Midbrain (tissue), 1 donor: ENCODE results near the gene ALX4.

ENCODE experiments used
- DNase-seq: peaks from one replicate; lab custom pipeline; 2025; lab: John Stamatoyannopoulos, UW

Gene ALX4

DNA sequence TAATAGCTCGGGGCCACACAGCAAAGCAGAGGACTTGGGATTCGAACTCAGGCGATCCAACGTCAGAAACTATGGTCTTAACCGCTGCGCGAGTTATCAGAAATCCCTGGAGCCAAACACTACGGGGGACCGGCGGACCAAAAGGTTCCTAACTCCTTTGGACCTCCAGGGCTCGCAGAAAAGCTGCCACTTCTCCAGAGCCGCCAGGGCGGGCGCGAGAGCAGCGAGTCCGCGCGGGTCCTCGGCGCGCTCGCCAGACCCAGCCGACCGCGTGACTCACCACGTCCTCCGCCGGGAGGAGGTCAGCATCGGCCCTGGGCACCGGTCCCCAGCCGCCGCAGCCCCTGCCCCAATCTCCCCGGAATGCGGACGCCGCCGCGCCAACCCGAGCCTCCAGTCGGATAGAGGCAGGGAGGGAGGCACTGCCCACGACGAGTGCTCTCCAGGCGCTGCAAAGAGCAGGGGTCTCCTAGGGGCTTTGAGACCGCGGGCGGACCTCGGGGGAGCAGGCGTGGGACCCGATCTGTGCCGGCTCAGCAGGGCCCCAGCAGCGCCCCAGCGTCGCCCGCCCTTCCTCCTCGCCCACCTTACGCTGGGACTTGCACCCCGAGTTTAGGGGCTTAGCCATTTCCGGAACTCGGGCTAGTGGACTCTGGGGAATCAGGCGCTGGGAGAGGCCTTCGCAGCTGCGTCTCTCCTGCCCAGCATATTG is 6.2 kb upstream of the ALX4 start:
- no peak for DNase-seq

DNA sequence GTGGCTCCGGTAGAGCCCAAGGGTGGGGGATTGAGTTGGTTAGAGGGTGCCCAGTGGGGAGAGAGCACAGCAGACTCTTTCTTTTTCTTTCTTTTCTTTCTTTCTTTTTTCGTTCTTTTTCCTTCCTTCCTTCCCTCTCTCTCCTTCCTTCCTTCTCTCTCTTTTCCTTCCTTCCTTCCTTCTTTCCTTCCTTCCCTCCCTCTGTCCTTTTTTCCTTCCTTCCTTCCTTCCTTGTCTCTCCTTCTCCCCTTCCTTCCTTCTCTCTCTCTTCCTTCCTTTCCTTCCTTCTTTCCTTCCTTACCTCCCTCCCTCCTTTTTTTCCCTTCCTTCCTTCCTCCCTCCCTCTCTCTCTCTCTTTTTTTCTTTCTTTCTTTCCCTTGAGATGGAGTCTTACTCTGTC is 4.8 kb upstream of the ALX4 start:
- DNase-seq: no peak

DNA sequence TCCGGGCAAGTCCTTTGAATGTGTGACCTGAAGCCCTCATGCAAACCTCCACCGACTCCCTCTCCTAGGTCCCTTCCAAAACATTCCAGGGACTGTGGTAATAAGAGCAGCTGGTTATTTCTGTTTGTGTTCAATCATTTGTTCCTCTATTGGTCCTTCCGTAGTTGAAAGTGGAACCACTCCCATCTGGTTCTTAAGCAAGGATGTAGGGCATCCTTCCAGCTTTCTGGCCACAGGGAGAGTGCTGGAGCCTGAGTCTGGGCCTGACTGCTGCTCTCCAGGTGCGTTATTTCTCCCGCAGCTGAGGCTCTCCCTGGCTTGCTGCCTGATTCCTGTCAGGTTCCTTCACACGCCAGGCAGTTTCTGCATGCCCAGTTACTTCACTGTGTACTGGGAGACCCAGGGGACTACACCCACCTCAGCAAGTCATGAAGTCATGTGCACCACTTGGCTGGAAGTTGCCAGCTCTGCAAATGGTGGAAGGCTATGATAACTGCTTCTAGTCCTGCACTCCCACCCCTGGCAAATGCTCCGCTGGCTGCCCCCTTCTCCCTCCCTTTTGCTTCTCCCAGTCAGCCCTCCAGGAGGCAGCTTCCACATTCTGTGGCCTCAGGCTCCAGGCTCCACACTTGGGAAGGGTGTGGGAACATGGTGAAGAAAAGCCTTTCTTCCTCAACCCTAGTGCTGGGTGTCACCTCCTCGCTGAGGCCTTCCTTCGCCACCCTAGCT is 4.0 kb upstream of the ALX4 start:
- no peak for DNase-seq

DNA sequence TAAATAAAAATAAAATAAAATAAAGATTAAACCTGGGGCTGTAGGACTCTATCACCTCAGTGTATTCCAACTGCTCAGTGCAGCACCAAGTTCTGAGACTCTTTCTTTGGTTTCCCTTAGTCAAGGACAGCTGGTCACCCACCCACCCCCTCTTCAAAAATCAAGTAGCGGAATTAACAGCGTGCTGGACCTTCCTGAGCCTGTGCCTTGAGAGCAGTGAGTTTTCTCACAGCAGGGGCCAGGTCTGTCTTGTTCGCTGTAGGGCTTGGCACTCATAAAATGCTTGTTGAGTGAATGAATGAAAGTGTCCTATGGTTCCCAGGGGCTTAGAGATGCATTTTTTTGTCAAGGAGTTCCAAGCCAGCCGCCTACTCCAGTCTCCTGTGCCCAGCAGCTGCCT is 2.9 kb upstream of the ALX4 start:
- no peak for DNase-seq

DNA sequence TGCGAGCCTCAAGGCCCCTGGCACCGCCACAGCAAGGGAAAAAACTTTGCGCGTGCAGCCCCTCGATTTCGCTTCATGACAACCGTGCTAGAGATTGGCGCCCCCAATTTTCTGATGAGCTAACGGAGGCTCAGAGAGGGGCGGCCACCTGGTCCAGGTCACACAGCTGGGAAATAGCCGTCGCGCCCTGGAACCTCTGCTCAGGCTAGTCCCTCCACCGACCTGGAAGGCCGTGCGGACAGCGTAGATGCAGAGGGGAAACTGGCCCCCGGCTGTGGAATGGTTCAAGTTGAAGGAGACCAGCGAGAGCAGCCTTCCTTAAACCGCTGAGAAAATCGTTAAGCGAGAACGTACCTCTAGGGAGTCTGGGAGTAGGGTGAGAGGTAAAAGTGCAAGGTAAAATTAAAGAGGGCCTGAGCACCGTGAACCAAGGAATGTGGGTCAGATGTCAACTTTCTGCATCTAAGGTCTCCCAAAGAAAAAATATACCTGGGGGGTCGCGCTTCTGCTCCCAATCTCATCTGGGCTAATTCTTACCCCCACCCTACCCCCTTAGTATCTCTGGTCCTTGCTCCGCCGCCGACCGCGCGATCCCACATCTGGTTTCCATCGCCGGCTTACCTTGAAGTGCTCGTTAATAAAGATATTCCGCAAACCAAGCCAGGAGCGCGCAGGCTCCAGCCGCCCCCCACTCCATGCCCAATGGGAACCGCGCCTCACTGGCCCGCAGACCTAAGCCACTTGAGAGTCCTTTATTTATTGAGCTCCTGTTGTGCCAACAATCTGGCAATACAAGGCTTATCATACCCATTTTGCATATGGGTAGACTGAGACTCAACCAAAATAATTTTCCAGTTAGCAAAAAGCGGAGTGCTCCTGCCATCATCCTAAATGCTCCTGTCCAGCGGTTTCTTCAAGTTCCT is 1.7 kb upstream of the ALX4 start:
- DNase-seq: no peak

DNA sequence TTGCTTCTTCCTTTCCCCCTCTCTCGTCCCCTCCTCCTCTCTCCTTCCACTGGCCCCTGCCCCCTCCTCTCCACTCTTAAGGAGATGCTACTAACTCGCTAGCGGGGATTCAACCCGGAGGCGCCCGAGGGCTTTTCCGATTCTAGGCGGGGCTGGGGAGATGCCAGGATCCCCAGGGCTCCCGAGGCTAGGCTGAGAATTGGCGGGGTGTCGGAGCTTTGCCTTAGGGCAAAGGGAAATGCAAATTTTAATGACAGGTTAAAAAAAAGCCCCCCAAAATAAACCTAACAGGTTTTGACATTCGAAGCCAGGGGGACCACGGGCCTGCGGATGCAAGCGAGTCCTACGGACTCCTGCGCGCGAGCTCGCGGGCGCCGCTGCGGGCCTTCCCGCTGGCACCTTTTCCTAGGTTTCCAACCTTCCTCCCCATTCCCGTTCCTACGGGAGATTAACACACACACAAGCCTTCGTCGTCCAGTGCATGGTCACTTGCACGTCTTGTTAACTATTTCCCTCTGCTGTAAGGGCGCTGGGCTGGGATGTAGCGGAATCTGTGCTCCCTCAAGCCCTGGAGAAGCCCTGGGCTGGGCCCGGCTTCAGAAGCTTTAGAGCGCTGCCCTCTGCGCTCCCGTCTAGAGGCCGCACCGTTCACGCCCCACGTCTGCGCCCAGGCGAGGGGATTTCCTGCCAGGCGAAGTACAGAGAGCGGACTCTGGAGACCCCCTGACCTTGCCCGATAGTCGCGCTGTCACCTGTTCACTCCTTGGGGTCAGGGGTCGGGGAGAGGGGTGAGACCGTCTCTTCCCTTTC is 729 bp upstream of the ALX4 start:
- no peak for DNase-seq

DNA sequence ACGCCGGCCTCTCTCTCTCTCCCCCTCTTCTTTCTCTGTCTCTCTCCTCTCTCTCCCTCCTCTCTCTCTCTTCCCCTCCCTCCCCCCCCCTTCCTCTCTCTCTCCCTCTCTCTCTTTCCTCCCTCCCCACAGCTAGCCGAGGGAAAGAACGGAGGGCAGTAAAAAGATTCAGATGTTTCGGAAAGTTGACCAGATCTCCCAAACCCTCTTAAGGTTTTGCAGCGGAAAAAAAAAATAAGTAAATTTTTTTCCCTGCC is 195 bp upstream of the ALX4 start:
- DNase-seq: no peak

DNA sequence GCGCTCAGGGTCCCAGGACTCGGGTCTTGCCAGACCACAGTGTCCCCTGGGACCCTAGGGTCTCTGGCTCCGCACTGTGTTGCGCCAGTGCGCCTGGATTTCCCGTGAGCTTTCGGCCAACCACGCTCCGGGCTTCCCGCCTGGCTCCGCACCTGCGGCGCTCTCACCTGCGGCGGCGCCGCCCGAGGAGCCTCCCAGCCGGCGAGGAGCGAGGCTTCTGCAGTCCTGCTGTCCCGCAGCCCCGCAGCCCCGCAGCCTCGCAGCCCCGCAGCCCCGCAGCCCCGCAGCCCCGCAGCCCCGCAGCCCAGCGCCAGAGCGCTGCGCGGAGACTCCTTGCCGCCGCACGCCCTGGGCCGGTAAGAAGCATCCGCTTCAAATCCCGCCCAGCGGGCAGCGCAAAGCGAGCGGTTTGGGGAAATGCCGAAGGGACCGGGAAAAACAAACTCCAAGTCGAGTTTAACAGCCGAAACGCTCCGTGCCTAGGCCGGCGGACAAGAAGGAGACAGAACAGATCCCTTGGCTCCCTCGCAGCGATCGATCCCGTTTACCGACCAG is 939 bp downstream of the ALX4 start:
- no peak for DNase-seq

DNA sequence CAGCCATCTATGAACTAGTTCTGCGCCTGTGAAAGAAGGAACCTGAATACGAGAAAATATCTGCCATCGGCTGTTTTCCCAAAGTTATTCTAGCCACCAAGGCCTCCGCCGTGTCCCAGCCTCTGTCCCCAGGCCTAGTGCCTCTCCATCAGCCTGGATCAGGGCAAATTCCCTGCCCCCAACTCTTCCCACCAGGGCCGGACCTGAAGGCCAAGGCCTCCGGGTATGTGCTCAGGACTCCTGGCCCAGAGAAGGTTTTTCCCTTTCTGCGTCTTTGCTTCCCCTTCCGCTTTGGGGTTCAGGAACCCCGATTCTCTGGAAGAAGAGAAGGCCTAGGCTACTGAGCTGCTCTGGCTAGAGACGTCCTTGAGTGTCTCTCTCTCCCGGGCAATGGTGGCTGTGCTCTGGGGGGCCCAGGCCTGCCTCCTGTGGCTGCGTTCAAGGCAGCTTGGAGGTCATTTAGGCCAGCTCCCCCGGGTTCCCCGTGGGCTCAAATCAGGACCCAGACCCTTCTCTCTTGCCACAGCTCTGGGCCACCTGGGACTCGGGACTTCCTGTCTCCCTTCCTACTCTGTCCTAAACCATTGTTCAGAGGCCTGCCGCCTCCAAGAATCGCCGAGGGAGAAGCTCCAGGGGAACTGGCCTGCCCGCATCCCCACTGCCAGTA is 1.6 kb downstream of the ALX4 start:
- no peak for DNase-seq

DNA sequence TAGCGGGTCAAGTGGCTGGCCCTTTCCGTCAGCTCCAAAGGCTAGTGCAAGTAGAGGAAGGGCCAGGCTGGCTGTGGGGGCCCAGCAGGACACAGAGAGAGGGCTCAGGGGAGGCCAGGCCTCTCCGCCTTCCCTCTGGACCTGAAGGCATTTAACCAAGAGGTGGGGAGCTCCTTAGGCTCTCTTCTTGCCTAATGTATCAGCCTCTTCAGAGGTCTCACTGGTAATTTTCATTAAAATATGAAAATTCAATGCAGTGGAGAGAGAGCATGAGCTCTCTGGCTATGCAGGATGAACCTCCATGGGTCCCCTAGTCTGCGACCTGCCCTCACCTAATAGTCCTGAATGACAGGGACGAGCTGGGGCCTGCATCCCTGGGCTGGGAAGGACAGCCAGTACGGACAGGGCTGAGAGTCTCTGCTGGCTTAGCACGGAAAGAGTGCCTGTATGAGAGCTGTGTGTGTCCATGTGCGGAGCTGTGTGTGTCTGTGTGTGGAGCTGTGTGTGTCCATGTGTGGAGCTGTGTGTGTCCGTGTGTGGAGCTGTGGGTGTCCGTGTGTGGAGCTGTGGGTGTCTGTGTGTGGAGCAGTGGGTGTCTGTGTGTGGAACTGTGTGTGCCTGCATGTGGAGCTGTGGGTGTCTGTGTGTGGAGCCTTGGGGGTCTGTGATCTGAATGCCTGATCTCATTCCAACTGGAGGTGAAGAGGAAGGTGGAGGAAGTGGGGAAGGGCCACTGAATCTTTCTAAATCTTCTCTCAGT is 2.4 kb downstream of the ALX4 start:
- DNase-seq: no peak

DNA sequence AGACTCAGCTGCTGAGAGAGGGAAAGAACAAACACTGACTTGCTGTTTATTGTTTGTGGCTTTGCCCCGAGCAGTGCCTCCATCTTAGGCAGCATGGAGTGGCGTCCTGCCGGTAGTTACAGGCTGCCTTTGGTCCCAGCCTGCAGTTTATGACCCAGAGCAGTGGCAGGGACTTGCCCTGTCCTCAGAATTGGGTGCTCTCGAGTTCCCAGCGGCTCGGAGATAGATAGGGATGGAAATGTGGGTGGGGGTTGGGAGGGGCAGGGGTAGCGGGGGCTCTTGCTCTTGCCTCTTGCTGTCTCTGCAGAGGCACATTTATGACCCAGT is 3.1 kb downstream of the ALX4 start:
- no peak for DNase-seq

DNA sequence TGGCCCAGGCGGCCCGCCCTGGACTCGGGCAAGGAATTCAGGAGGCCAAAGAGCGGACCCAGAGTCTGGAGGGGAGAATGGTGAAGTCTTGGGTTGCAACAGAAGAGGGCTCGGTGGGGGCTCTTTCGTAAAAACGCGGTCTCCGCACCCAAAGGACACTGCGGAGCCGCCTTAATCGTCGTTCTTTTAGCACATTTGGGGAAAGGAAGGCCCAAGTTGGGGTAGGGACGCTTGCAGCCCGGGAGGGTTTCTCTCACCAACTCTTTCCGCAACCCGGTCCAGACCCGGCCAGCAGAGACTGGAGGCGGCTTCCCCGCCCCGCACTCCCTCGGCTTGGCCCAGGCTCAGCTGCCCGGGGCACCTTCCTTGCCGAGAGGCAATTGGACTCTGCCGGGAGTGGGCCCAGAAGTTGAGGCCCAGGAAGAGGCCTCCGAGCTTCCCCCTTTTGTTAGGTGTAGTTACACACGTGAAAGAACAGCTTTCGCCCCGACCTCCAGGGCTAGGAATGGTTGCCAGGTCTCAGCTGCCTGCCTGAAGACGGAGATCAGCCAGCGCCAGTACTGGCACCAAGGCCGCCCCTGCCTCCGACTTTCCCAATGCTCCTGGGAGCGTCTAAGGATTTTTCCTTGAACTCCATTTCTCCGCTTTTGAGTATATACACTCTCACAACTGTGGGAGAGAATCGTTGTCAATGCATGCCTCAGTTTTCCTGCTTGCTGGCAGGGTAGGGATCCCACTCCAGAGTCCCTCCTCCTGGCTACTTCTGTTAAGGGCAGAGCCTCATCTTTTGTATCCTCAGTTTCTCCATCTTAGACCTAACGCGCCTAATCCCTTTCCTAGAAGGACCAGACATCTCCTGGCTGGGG is 3.7 kb downstream of the ALX4 start:
- no peak for DNase-seq

DNA sequence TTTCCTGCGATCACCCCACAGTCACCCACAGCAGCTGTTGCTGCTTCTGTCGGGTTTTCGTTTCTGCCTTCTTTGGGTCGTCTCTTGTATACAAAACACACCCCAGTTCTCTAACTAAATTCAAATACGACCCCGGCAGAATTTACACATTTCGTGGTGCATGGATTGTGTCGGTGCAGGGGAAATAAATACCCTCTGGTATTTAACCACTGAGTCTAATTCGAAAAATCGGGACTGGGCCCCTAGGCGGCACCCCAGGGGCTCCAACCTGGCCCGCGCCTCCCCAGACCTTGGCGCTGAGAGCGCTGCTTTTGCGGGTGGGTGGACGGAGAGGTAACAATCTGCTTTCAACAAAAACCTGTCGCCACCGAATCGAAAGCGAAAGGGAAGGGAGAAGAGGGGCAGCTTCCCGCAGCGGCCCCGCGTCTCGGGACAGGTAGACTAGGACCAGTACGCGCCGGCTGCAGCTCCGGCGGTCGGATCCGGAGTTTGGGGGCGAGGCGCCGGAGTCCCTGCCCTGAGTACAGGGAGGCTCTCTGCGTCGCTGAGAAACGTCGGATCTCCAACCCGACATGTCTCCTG is 4.4 kb downstream of the ALX4 start:
- no peak for DNase-seq

DNA sequence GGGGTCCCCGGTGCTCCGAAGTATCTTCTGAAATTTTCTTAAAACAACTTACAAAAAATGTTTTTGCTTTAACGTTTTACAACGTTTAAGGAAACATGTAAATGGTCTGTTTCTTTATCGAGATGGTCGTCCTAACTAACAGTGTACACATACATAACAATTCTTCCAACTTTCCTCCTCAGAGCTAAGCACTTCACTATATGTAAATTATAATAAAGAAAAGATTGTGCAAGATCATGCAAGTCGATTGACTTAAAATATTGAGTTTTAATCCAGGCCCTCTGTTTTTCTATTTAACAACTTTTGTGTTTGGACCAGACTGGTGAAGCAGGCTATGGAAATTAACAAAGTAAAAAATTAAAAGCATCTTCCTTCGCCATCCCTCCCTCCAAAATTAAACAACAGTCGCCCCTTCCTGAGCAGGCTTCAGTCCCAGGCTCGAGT is 4.9 kb downstream of the ALX4 start:
- no peak for DNase-seq

DNA sequence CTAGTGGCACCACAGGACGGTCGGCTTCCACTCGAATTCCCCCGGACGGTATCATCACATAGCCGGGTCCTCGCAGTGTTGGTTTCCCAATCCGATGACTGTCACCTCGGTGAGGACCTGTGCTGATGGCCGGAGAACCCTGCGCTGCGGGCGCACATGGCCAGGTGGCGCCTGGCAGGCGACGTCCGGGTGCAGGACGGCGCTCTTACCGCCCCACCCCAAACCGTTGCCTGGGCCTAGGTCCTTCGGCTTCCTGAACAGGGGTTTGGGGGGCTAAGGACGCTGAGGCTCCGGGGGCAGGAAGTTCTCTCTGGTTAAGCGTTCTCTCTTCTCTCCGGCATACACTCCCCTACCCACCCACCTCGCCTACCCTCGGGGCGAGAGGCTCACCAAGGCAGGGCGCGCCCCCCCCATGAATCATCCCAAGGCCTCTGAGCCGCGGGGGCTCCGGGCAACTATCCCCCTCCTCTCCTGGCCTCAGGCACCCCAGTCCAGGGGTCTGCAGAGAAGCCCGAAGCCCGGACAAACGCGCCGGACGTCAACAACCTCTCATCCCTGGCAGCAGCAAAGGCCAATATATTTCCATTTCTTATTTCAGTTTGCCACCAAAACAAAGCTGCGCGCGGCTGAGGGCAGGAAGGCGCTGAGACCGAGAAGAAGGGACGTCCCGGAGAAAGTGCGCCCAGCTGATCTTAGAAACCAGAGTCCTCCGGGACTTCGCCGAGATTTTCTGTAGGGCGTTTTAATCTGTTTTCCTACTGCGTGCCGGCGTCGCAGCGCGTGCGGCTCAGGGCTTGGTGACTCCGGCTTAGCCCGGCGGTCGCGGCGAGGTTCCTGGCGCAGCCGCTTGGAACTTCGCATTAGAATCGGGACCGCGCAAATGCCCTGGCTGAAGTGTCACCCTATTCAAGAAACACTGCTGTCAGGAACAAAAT is 5.6 kb downstream of the ALX4 start:
- DNase-seq: no peak

DNA sequence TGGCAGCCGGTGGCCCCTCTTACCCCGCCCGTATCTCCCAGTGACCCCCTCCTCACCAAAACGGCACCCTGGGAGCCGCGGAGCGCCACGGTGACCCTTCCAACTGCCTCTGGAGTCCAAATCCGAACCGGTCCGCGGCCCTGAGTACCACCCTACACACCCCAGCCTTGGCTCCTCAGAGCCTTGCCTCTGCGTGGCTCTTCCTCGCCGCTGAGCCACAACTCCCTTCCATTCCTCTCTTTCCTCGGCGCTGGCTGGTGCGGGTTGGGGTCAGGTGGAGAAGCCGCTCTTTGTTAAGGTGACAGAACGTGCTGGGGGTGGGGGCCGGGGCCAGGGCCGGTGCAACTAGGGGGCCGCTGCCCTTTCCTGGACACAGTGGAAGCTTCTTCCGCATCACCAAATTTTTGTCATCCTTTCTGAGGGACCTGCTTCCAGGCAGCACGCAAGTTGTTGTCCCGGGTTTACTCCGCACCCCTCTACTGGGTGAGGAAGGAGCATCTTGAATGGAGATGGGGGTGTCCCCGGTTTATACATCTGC is 6.5 kb downstream of the ALX4 start:
- DNase-seq: no peak

DNA sequence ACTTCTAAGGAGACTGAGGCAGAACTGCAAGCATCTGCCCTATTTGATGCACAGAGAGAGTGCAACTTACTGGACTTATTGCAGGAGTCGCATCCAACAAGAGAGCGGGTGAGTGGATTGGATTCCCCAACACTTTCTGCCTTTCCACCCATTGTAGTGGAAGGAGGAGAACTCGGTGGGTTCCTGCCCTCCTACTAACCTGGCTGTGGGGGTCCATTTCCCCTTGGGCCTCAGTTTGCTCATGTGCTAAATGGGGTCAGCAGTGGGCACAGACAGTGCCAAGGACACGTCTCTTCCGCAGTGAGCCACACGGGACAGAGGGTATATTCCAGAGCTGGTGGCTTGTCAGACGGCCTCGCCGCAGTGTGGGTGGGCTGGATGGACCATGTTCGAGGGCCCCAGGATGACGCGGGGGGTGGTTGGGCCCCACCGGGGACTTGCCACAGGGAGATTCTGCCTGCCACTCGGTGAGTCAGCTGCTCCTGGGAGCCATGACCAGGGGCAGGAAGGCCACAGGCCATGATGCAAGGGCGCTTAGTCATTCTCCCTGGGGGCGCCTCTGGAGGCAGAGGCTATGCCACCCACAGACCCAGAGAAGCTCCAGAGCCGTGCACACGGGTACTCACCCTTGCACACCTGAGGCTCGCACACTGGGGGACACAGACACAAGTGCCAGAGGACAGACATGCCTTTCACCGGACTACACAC is 8.2 kb downstream of the ALX4 start:
- DNase-seq: no peak
